Activated CD4-positive, CD25-positive, alpha-beta regulatory T cell (primary cell): ENCODE results near the gene ANXA5.

Experiments used
- DNase-seq, 4 experiments: peaks; one replicate each; lab custom pipeline; 2025; lab: John Stamatoyannopoulos, UW

ANXA5 gene

DNA sequence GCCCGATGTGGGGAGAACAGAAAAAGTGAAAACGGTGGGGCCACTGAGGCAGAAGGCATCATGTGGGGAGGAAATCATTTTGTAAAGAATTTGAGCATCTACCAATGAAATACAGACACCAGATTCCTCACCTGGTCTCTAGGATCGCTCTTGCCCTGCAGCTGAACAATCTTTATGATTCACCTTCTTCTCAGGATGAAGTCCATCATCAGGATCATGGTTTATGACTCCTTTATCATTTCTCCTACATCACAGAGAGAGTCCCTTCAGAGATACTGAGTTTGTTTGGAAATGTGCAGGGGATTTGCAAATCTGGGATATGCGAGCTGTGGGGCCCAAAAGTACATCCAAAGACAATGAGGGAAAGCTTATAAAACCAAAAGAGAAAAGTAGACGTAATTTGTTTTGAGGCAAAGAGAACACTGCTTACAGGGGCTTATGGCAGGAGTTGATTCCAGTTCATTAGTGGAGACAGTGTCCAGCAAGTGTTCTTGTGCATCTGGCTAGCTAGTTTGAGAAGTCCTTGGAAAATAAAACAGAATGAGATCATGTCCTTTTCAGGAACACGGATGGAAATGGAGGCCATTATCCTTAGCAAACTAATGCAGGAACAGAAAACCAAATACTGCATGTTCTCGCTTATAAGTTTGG lies 15.3 kb upstream of the ANXA5 start:
- no peak for DNase-seq

GRCh38 chr4:121711263-121712000 lies 14.7 kb upstream of the ANXA5 start:
- DNase-seq = peak in 2 of 4 experiments; percentile 1 to 2

DNA sequence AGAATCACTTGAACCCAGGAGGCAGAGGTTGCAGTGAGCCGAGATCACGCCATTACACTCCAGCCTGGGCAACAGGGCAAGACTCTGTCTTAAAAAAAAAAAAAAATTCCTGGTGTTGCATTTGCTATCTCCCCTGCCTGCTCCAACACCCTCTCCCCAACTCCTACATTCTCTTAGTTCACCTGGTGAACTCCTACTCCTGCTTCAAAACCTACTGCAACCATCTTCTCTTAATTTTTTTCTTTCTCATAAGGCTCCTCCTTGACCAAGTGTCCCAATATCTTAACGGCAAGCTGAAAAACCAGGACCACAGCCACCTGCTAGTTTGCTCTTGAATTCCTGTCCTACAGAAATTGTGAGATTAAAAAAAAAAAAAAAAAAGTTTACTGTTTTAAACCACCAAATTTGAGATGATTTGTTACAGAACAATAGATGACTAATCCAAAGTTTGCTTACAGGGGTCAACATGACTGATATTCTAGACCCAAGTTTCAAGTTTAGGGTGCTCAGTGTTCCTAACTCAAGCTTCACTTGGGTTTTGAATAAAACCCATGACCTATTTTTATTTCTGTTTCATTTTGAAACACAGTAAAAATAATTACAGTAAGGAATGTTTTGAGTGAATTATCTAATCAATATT lies 13.1 kb upstream of the ANXA5 start:
- DNase-seq = no peak

GRCh38 chr4:121707344-121707743 lies 10.6 kb upstream of the ANXA5 start:
- no peak for DNase-seq

GRCh38 chr4:121706595-121707021 lies 9.8 kb upstream of the ANXA5 start:
- DNase-seq = peak in 1 of 4 experiments; percentile 1

DNA sequence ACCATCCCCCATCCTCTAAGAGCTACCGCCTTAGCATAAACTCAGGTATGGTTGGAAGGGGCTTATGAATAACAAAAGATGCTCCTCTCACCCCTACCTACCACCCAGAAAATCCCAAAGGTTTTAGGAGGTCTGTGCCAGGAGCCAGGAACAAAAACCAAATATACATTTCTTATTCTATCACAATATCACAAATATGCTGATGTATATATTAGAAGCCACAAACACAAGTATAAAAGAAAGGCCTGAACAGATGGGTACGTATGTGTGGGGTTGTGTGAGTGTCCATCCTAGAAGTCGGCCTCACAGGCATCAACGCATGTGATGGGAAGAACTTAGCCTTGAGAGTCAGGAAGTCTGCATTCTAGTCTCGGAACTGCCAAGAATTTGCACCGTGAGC lies 8.7 kb upstream of the ANXA5 start:
- no peak for DNase-seq

- no peak for DNase-seq
Measured at GRCh38 chr4:121702136-121702535, 5.4 kb upstream of the ANXA5 start.

DNA sequence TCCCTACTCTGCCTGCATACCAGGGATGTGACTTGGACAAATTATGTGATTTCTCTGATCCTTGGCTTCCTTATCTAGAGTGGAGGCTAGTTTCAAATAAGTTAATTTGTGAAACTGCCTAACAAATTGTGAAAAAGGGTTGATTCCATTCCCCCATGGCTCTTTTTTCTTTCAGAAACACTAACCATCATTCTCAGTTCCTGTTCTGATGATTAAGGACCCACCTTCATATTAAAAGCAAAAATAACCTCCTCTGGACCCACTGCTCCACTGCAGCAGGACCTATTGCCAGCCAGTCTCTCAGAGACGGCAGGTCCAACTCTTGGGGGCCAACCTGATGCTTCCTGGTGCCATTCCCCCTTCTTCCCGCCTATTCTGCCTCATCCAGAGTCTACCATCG lies 4.5 kb upstream of the ANXA5 start:
- DNase-seq = no peak

DNA sequence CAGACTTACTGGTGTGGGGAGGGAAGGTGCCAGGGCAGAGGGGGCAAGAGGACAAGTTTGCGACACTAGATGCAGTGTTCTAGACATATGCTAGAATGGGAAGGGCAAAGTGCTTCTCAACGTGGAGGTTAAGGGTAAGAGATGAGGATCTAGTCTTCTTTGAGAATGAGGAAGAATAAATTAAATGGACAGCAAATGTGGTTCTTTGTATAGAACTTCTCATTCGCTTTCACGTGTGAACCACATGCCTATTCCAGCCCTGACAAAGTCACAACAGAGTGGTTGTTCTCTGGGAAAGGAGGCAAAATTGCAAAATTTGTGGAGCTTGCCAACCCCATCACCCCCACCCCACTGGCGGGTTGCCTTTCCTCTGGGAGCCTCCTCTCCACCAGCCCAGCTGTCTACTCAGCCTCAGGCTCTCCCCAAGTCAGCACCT lies 1.5 kb upstream of the ANXA5 start:
- no peak for DNase-seq

- no peak for DNase-seq
Measured at GRCh38 chr4:121697564-121697963, 784 bp upstream of the ANXA5 start.

- DNase-seq = peak; percentile 13 to 33 (median 17)
Measured at GRCh38 chr4:121696170-121696580, 605 bp downstream of the ANXA5 start.

- DNase-seq = no peak
Measured at GRCh38 chr4:121693886-121694285, 2.9 kb downstream of the ANXA5 start.

DNA sequence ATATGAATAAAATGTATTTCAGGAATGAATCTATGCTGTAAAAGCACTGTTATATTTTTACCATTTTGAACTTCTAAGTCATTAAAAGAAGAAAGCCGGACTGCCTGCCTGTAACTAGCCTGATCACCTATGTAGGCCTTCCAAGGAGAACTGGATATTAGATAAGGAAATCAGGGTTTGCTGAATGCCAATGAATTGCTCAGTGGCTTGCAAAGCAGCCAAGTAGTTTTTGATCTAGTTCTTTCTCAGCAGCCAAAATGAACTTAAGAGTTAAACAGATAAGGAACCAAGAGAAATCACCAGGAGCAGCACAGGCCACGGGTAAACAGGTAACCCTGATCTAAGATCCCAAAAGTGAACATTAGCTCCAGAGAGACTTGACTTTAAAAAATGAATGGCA lies 3.3 kb downstream of the ANXA5 start:
- DNase-seq = no peak

DNA sequence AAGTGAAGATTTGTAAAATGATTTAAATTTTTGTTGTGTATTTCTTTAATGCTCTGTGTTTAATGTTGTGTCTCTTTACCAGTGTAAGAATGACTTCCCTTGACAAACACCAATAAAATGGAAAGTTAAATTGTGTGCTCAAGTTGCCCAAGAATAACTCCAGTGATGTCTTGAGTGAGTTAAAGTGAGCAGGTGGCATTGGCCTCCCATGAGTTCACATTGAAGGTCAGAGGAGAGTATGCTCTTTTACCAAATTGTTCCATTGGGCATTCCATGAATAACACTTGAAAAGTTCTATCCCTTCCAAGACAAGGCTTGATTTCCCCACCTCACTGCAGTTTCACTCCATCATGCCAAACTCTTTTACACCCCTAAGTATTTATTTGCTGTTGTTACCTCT lies 4.5 kb downstream of the ANXA5 start:
- no peak for DNase-seq

GRCh38 chr4:121690001-121690400 lies 6.8 kb downstream of the ANXA5 start:
- no peak for DNase-seq

- no peak for DNase-seq
Measured at GRCh38 chr4:121688701-121689100, 8.1 kb downstream of the ANXA5 start.

- DNase-seq = no peak
Measured at GRCh38 chr4:121688261-121688660, 8.5 kb downstream of the ANXA5 start.

DNA sequence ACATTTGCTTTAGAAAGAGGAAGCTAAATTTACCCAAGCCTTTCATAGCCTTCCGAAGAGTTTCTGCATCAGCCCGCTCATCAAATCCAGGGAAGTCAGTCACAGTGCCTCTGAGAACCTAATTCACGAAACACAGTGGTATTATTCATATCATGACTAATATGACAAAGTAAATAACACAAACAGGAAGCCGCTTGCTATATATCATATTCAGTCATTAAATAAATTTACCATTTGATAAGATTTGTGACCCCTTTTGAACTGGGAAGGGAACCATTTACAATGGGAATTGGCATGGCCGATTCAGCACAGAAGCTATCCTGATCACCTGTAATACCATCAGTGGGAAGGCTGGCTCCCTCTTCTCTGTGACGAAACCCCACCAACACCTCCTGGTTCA lies 10.5 kb downstream of the ANXA5 start:
- no peak for DNase-seq

DNA sequence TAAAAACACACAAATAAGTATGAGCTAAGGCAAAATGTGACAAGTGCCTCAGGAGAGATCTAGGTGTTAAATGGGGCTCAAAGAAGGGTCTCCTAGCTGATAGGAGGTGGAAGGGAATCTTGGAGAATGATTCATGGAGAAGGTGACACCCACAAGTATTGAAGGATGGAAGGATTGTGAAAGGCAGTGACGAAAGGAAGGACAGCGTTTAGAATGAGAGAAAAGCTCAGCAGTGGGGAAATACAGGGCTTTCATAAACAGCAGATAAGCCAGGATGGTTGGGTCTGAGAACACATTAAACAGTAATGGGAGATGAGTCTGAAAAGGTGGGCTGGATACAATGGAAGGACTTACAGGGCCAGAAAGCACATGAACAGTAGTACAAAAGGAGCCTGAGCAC lies 11.5 kb downstream of the ANXA5 start:
- DNase-seq = no peak

DNA sequence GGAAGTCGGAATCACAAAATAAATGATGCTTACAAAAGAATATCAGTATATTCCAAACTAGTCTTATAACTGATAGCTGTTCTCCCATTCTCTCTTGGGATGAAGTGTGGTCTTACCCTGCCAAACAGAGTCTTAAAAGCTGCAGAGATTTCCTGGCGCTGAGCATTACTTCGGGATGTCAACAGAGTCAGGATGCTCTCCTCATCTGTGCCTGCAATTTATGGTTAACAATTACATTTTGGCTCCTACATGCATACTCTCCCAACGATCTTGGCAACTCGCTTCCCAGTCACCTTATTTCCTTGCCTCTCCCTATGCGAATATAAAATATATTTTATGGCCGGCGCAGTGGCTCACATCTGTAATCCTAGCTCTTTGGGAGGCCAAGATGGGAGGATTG lies 12.2 kb downstream of the ANXA5 start:
- no peak for DNase-seq

- no peak for DNase-seq
Measured at GRCh38 chr4:121684016-121684415, 12.8 kb downstream of the ANXA5 start.

- DNase-seq = no peak
Measured at GRCh38 chr4:121680571-121680970, 16.2 kb downstream of the ANXA5 start.

DNA sequence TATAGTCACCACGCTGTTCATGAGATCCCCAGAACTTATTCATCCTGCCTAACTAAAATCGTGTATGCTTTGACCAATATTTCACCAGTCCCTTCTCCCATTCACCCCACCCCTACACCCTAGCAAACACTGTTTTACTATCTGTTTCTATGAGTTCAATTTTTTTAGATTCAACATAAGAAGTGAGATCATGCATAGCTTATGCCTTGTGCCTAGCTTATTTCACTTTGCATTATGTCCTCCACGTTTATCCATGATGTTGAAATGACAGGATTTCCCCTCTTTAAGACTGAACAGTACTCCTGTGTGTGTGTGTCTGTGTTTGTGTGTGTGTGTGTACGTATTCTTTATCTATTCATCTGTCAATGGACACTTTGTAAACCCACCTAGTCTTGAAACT lies 16.8 kb downstream of the ANXA5 start:
- no peak for DNase-seq
